Measurements from ENCODE around the gene RARG. TPM values are rescaled to one million over a fixed set of nuclear protein-coding genes. Genes with fewer than 3 reads are reported as not detected.

RARG gene
- total and polyA plus RNA-seq, 2 of the 8 experiments (the other 6 are each of a cell fraction or from before 2014, with no cell fraction given), result 68.6 to 68.9 TPM

DNA sequence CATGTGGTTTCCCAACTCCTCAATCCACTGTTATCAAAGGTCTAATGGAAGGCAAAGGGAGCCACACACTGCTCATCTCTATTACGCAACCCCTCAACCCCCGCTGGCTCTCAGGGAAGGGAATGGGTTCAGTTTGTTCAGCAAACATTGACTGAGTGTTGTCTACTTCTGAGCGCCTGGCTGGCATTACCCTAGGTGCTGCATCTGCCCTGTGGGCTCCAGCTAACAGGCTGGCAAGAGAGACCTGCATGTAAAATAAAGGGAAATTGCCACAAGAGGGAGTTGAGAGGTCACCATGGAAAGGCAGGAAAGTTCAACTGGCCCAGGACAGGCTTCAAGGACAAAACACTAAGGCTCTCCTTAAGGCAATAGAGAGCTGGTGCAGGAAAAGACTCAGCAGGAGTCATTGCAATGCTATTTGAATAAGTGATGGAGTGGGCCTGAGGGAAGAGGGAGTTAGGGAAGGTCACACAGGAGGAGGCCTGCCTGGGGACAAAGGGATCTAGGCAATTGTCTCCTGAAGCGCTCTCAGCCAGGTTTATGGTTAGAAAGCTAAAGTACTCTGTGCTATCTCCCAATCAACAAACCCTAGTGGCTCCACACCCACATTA lies 57.0 kb downstream of the RARG start (continued):
- no peak for TF ChIP-seq GTF2F1 (IDR thresholded peaks at IDR 0.05; ENCODE audit: borderline replicate concordance, low read depth, low read length)
- TF ChIP-seq, protein P1, sequence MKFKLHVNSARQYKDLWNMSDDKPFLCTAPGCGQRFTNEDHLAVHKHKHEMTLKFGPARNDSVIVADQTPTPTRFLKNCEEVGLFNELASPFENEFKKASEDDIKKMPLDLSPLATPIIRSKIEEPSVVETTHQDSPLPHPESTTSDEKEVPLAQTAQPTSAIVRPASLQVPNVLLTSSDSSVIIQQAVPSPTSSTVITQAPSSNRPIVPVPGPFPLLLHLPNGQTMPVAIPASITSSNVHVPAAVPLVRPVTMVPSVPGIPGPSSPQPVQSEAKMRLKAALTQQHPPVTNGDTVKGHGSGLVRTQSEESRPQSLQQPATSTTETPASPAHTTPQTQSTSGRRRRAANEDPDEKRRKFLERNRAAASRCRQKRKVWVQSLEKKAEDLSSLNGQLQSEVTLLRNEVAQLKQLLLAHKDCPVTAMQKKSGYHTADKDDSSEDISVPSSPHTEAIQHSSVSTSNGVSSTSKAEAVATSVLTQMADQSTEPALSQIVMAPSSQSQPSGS (IDR thresholded peaks at IDR 0.05; ENCODE audit: low read length), result peak; percentile 67; the same call in 1 of the 2 replicates
- TF ChIP-seq EZH2 (IDR thresholded peaks at IDR 0.05; ENCODE audit: low read depth, low read length, severe bottlenecking), result no peak
- TF ChIP-seq CEBPB (IDR thresholded peaks at IDR 0.05; ENCODE audit: low read depth, low read length), result peak; percentile 93
- no peak for TF ChIP-seq SAP30 (IDR thresholded peaks at IDR 0.05; ENCODE audit: insufficient read depth, insufficient replicate concordance, low read length)
- TF ChIP-seq SIN3A (conservative IDR thresholded peaks at IDR 0.05 in 1 of 2, IDR thresholded peaks at IDR 0.05 in 1 of 2; ENCODE audit: low read depth in 1 of 2, low read length in 2 of 2), result no peak
- TF ChIP-seq, protein P2, sequence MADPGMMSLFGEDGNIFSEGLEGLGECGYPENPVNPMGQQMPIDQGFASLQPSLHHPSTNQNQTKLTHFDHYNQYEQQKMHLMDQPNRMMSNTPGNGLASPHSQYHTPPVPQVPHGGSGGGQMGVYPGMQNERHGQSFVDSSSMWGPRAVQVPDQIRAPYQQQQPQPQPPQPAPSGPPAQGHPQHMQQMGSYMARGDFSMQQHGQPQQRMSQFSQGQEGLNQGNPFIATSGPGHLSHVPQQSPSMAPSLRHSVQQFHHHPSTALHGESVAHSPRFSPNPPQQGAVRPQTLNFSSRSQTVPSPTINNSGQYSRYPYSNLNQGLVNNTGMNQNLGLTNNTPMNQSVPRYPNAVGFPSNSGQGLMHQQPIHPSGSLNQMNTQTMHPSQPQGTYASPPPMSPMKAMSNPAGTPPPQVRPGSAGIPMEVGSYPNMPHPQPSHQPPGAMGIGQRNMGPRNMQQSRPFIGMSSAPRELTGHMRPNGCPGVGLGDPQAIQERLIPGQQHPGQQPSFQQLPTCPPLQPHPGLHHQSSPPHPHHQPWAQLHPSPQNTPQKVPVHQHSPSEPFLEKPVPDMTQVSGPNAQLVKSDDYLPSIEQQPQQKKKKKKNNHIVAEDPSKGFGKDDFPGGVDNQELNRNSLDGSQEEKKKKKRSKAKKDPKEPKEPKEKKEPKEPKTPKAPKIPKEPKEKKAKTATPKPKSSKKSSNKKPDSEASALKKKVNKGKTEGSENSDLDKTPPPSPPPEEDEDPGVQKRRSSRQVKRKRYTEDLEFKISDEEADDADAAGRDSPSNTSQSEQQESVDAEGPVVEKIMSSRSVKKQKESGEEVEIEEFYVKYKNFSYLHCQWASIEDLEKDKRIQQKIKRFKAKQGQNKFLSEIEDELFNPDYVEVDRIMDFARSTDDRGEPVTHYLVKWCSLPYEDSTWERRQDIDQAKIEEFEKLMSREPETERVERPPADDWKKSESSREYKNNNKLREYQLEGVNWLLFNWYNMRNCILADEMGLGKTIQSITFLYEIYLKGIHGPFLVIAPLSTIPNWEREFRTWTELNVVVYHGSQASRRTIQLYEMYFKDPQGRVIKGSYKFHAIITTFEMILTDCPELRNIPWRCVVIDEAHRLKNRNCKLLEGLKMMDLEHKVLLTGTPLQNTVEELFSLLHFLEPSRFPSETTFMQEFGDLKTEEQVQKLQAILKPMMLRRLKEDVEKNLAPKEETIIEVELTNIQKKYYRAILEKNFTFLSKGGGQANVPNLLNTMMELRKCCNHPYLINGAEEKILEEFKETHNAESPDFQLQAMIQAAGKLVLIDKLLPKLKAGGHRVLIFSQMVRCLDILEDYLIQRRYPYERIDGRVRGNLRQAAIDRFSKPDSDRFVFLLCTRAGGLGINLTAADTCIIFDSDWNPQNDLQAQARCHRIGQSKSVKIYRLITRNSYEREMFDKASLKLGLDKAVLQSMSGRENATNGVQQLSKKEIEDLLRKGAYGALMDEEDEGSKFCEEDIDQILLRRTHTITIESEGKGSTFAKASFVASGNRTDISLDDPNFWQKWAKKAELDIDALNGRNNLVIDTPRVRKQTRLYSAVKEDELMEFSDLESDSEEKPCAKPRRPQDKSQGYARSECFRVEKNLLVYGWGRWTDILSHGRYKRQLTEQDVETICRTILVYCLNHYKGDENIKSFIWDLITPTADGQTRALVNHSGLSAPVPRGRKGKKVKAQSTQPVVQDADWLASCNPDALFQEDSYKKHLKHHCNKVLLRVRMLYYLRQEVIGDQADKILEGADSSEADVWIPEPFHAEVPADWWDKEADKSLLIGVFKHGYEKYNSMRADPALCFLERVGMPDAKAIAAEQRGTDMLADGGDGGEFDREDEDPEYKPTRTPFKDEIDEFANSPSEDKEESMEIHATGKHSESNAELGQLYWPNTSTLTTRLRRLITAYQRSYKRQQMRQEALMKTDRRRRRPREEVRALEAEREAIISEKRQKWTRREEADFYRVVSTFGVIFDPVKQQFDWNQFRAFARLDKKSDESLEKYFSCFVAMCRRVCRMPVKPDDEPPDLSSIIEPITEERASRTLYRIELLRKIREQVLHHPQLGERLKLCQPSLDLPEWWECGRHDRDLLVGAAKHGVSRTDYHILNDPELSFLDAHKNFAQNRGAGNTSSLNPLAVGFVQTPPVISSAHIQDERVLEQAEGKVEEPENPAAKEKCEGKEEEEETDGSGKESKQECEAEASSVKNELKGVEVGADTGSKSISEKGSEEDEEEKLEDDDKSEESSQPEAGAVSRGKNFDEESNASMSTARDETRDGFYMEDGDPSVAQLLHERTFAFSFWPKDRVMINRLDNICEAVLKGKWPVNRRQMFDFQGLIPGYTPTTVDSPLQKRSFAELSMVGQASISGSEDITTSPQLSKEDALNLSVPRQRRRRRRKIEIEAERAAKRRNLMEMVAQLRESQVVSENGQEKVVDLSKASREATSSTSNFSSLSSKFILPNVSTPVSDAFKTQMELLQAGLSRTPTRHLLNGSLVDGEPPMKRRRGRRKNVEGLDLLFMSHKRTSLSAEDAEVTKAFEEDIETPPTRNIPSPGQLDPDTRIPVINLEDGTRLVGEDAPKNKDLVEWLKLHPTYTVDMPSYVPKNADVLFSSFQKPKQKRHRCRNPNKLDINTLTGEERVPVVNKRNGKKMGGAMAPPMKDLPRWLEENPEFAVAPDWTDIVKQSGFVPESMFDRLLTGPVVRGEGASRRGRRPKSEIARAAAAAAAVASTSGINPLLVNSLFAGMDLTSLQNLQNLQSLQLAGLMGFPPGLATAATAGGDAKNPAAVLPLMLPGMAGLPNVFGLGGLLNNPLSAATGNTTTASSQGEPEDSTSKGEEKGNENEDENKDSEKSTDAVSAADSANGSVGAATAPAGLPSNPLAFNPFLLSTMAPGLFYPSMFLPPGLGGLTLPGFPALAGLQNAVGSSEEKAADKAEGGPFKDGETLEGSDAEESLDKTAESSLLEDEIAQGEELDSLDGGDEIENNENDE (IDR thresholded peaks at IDR 0.05; ENCODE audit: insufficient replicate concordance, low read length), result peak; percentile 43
- no peak for TF ChIP-seq CREB1 (IDR thresholded peaks at IDR 0.05)
- 0 out of 2 replicates have a peak, but pooled peaks have one; percentile 20 for TF ChIP-seq SP1 (IDR thresholded peaks at IDR 0.05; ENCODE audit: low read depth, low read length)
